ENCODE results near the gene CAMK2B.

The CAMK2B gene

DNA sequence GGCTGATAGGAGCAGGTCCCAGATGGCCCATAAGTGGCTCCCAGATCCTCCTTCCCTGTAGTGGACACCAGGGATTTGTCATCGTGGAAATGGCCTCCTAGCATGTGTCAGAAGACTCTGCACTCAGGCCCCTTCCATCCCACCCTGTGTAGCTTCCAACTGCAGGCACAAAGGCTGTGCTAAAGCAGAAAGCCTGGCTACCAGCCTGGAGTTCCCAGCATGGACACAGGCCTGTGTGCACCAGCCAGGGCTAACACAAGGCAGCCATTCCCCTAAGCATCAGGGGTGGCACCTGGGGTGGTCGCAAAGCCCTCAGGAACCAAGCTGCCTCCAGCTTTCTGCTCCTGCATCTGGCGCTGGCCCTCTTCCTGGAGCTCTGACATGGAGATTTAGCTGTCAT lies 4.5 kb upstream of the CAMK2B start:
- no peak overlapping the region for H3K4me3 ChIP-seq (ENCODE audit: low read length, poor library complexity, severe bottlenecking)
- no peaks in the 10 kb centered on the region for H3K27me3 ChIP-seq (ENCODE audit: insufficient read depth, low read length, poor library complexity, severe bottlenecking)
- H3K9ac ChIP-seq (ENCODE audit: low read depth, low read length, poor library complexity, severe bottlenecking), result no peak overlapping the region
- TF ChIP-seq EZH2phosphoT487 (IDR thresholded peaks at IDR 0.05; ENCODE audit: borderline replicate concordance), result no peak
- TF ChIP-seq, protein P1, sequence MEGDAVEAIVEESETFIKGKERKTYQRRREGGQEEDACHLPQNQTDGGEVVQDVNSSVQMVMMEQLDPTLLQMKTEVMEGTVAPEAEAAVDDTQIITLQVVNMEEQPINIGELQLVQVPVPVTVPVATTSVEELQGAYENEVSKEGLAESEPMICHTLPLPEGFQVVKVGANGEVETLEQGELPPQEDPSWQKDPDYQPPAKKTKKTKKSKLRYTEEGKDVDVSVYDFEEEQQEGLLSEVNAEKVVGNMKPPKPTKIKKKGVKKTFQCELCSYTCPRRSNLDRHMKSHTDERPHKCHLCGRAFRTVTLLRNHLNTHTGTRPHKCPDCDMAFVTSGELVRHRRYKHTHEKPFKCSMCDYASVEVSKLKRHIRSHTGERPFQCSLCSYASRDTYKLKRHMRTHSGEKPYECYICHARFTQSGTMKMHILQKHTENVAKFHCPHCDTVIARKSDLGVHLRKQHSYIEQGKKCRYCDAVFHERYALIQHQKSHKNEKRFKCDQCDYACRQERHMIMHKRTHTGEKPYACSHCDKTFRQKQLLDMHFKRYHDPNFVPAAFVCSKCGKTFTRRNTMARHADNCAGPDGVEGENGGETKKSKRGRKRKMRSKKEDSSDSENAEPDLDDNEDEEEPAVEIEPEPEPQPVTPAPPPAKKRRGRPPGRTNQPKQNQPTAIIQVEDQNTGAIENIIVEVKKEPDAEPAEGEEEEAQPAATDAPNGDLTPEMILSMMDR (conservative IDR thresholded peaks at IDR 0.05; ENCODE audit: low read length), result no peak
- H3F3A ChIP-seq (ENCODE audit: low read depth), result no peaks in the 10 kb centered on the region
- no peak overlapping the region for H3K4me2 ChIP-seq (ENCODE audit: low read depth, low read length, poor library complexity, severe bottlenecking)
- H3K9me3 ChIP-seq (ENCODE audit: insufficient read depth, low read depth, low read length), result no peaks in the 10 kb centered on the region
- H3K36me3 ChIP-seq (ENCODE audit: insufficient read depth, low read length), result no peaks in the 10 kb centered on the region
- H3K4me1 ChIP-seq (ENCODE audit: insufficient read depth, low read length, poor library complexity, severe bottlenecking), result no peaks in the 10 kb centered on the region
- no peaks in the 10 kb centered on the region for H3K9me2 ChIP-seq (replicated peaks; ENCODE audit: low read depth, low read length)
- no peaks in the 10 kb centered on the region for H3K79me2 ChIP-seq (ENCODE audit: insufficient read depth, low read length)
- H2AFZ ChIP-seq (ENCODE audit: low read length), result no peak overlapping the region
- no peaks in the 10 kb centered on the region for H4K20me1 ChIP-seq (ENCODE audit: insufficient read depth, low read length, poor library complexity, severe bottlenecking)

DNA sequence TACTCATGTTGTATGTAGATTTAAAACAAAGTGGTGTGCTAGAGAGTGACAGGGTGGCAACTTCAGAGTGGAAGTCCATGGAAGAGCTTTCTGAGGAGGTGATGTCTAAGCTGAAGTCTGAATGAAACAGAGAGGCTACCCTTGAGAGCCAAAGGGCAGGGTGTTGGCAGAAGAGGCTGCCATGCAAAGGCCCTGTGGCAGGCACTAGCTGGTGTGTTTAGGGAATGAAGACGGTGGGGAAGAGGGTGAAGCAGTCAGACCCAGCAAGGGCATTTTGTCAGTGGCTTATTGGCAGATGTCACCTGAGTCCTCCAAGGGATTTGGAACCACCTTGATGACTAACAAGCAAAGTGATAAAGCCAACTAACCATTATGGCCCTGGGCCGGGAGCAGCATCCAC lies 3.7 kb upstream of the CAMK2B start:
- Histone ChIP-seq H3K9ac (ENCODE audit: low read depth, low read length, poor library complexity, severe bottlenecking) (no peak overlapping the region), H3K9me3 (ENCODE audit: insufficient read depth, low read depth, low read length) (no peaks in the 10 kb centered on the region), H2AFZ (ENCODE audit: low read length) (no peak overlapping the region), H3F3A (ENCODE audit: low read depth) (no peaks in the 10 kb centered on the region), H3K27me3 (ENCODE audit: insufficient read depth, low read length, poor library complexity, severe bottlenecking) (no peaks in the 10 kb centered on the region), H3K4me3 (ENCODE audit: low read length, poor library complexity, severe bottlenecking) (no peak overlapping the region), H3K36me3 (ENCODE audit: insufficient read depth, low read length) (no peaks in the 10 kb centered on the region), H3K79me2 (ENCODE audit: insufficient read depth, low read length) (no peaks in the 10 kb centered on the region), H4K20me1 (ENCODE audit: insufficient read depth, low read length, poor library complexity, severe bottlenecking) (no peaks in the 10 kb centered on the region), H3K9me2 (replicated peaks; ENCODE audit: low read depth, low read length) (no peaks in the 10 kb centered on the region), H3K4me2 (ENCODE audit: low read depth, low read length, poor library complexity, severe bottlenecking) (no peak overlapping the region), H3K4me1 (ENCODE audit: insufficient read depth, low read length, poor library complexity, severe bottlenecking) (no peaks in the 10 kb centered on the region)
- TF ChIP-seq, protein P1 (conservative IDR thresholded peaks at IDR 0.05; ENCODE audit: low read length), result no peak
- no peak for TF ChIP-seq EZH2phosphoT487 (IDR thresholded peaks at IDR 0.05; ENCODE audit: borderline replicate concordance)

DNA sequence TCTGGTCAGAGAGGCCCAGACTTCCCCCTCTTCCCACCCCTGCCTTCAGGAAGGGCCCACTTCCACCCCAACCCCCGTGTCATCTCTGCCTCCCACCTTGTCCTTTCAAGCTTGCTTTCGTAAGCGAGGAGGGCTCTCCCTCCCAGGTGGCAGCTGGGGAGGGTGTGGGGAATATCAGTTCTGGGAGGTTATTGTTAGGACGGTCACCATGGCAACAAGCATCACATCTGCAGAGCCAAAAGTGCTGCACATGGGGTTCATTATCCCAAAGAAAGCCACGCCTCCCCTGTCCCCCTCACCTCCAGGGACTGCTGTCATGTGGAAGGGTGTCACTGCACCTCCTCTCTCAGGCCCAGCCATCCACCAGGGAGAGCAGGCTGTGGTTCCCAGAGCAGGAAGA lies 2.6 kb upstream of the CAMK2B start:
- H3K4me3 ChIP-seq (ENCODE audit: low read length, poor library complexity, severe bottlenecking), result no peak overlapping the region
- H3K4me2 ChIP-seq (ENCODE audit: low read depth, low read length, poor library complexity, severe bottlenecking), result no peak overlapping the region

More for the DNA sequence above, 2.6 kb upstream of the CAMK2B start:
- Histone ChIP-seq H3K4me1 (ENCODE audit: insufficient read depth, low read length, poor library complexity, severe bottlenecking) (no peaks in the 10 kb centered on the region), H3K36me3 (ENCODE audit: insufficient read depth, low read length) (no peaks in the 10 kb centered on the region), H2AFZ (ENCODE audit: low read length) (no peak overlapping the region), H3K9me2 (replicated peaks; ENCODE audit: low read depth, low read length) (no peaks in the 10 kb centered on the region), H3K27me3 (ENCODE audit: insufficient read depth, low read length, poor library complexity, severe bottlenecking) (no peaks in the 10 kb centered on the region), H3F3A (ENCODE audit: low read depth) (no peaks in the 10 kb centered on the region), H3K9ac (ENCODE audit: low read depth, low read length, poor library complexity, severe bottlenecking) (no peak overlapping the region), H3K9me3 (ENCODE audit: insufficient read depth, low read depth, low read length) (no peaks in the 10 kb centered on the region), H4K20me1 (ENCODE audit: insufficient read depth, low read length, poor library complexity, severe bottlenecking) (no peaks in the 10 kb centered on the region), H3K79me2 (ENCODE audit: insufficient read depth, low read length) (no peaks in the 10 kb centered on the region)
- TF ChIP-seq, protein P1 (conservative IDR thresholded peaks at IDR 0.05; ENCODE audit: low read length), result no peak
- TF ChIP-seq EZH2phosphoT487 (IDR thresholded peaks at IDR 0.05; ENCODE audit: borderline replicate concordance), result no peak

All from Loucy (cell line).